GOT3 (cell line): ENCODE measurements around the gene ZNF799.
"Not testable (repeated sequence)": the region's sequence is repeated elsewhere in the genome, so short reads cannot be mapped to it uniquely, and the experiment has no call there.

Experiments used
- DNase-seq: peaks from one replicate; lab custom pipeline; 2025; ENCODE audit warnings: mixed read lengths; lab: John Stamatoyannopoulos, UW

The ZNF799 gene

DNA sequence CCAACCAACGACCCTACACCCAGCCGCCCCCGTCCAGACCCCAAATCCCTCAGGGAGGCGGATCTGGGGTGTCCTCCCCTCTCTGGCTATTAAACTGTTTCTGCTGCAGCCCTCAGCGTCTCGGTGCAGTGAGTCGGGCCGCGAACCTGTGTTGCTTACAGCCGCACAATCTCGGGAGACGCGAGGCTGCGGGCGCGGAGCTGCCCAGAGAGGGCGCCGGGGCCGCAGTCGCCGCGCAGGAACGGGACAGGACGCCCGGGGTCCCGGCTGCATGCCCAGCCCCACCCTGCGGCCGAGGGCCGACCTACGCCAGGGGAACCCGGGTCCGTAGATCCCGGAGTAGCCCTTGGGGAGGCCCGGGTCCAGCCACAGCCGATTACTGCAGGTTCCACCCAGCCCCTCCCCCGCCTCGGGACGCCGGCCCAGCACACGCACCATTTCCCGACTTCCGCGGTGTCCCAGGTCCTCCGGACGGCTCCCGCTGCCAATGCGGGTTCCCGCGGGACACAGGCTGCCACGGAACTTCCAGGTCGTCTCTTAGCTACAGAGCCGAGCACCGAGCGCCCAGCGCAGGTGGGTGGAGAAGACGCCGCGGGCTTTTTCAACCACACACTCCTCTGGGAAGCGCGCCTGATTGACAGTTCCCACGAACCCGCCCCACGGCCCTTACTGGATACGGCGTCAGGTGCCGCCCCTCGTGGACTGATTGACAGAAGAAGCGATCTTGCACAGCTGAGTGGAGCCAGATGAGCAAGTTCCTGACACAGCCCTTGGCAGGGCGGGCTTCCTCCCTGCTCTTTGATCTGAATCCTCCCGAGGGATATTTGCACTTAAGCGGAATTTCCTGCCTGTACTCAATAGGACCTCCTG is at the start of gene ZNF799:
Gene ZNF799, minus strand, starts transcription at position 639 of the 870 bp plus-strand sequence. Its CDS starts 201 bp downstream, at position 438.
- DNase-seq, result peak; percentile 70

DNA sequence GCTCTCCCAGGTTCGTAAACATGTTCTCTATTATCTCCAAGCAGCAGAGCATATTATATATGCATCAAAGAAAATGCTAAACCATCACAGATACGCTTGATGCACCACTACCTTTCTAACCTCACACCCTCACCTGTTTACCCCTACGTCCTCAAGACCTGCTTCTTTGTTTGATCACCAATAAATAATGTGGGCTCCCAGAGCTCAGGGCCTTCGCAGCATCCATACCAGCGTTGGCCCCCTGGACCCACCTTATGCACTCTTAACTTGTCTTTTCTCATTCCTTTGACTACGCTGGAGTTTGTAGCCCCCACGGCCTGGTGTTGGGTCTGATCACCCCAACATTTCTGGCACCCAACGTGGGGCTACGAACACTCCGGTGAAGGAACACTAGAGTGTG is 49.8 kb upstream of the ZNF799 start:
- no peak for DNase-seq

DNA sequence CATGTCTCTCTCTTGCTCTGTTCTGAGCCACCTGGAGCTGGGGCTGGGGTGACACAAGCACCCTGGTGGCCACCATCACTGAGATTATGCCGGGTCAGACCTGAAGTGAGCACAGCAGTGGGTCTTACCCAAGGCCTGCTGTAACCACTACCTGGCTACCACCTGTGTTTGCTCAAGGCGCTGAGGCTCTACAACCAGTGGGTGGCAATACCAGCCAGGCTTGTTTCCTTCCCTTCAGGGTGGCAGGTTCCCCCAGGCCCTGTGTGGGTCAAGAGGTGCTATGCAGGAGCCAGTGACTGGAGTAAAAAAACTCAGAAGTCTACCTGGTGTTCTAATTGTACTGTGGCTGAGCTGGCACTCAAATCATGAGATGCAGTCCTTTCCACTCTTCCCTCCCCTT is 47.7 kb upstream of the ZNF799 start:
- no peak for DNase-seq

DNA sequence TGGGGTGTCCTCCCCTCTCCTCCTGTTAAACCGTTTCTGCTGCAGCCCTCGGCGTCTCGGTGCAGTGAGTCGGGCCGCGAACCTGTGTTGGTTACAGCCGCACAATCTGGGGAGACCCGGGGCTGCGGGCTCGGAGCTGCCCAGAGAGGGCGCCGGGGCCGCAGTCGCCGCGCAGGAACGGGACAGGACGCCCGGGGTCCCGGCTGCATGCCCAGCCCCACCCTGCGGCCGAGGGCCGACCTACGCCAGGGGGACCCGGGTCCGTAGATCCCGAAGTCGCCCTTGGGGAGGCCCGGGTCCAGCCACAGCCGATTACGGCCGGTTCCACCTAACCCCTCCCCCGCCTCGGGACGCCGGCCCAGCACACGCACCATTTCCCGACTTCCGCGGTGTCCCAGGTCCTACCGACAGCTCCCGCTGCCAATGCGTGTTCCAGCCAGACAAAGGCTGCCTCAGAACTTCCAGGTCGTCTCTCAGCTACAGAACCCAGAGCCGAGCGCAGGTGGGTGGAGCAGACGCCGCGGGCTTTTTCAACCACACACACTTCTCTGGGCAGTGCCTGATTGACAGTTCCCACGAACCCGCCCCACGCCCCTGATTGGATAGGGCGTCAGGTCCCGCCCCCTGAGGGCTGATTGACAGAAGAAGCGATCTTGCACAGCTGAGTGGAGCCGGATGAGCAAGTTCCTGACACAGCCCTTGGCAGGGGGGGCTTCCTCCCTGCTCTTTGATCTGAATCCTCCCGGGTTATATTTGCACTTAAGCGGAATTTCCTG is 39.7 kb upstream of the ZNF799 start, which contains the start of gene ZNF443:
Gene ZNF443, minus strand, starts transcription at position 481 of the 776 bp plus-strand sequence. Its CDS starts 107 bp downstream, at position 374.
- DNase-seq, result peak; percentile 87

DNA sequence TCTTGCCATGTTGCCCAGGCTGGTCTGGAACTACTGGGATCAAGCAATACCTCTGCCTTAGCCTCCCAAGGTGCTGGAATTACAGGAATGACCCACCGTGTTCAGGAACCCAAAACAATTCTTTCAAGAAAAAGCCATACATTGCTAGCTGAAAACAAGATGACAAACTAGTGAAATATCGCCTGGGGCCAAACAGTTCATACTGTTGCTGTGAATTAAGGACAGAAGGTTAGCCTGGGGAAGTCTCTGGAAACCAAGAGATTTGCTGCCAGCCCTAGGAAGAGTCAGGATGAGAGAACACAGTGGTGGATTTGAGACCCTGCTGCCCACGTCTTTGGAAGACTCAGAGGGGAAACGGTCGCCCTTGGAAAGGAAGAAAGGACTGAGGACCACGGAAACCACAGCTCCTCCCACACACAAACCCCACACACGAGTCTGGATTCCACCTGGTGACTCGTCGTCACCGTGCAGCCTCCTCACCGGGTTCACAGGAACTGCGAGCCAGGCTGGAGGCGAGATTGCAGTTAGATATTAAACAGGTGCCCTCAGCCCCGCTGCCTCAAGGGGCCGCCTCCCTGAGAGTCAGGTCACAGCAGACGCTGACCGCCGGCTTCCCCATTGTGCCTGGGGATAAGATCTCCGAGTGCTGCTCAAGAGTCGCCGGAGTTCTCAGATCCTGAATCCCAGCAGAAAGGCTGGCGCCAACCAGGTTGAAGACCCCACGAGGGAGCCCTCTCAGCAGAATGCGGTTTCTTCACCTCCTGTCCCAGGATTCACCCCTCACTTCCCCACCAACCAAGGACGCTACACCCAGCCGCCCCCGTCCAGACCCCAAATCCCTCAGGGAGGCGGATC is 38.8 kb upstream of the ZNF799 start:
- DNase-seq, result not testable (repeated sequence)

DNA sequence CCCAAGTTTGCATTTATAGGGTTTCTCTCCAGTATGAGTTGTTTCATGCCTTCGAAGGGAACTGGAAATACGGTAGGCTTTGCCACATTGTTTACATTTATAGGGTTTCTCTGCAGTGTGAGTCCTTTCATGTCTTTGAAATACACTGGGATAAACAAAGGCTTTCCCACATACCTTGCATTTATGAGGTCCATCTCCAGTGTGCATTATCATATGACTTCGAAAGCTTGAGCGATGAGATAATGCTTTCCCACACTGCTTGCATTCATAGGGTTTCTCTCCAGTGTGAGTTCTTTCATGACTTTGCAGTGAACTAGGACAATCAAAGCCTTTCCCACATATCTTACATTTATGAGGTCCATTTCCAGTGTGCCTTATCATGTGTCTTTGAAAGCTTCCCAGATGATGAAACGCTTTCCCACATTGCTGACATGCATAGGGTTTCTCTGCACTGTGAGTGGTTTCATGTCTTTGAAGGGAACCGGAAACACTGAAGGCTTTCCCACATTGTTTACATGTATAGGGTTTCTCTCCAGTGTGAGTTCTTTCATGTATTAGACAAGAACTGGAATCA is 29.7 kb upstream of the ZNF799 start:
- not testable (repeated sequence) for DNase-seq

DNA sequence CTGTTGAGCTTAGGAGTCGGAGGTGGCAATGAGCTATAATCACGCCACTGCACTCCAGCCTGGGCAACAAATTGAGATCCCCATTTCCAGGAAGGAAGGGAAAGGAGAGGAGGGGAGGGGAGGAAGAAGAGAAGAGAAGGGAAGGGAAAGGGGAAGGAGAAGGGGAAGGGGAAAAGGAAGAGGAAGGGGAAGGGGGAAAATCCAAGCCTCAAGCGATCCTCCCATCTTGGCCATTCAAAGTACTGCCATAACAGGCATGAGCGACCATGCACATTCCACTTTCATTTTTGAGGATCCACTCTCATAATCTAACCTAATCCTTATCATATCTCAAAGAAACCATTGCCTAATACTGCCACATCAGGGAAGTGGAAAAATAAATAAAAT is 24.8 kb upstream of the ZNF799 start:
- DNase-seq, result no peak

DNA sequence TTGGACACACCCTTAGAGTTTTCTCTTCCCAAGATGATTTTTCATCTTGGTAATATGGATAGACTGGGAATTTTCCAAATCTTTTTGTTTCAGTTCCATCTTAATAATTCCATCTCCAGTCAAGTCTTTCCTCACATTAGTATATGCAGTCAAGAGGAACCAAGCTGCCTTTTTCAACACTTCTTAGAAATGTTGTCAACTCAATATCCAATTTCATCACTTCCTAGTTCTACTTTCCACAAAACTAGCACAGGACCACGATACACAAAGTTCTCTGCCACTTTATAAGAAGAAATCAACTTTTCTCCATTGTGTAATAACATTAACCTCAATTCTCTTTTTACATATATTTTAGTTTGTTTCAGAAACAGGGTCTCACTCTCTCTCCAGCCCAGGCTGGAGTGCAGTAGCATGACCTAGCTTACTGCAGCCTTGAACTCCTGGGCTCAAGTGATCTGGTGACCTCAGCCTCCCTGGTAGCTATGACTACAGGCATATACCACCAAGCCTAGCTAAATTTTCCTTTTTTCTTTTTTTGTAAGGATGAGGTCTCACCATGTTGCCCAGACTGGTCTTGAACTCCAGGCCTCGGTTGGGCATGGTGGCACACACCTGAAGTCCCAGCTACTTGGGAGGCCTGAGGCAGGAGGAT is 24.3 kb upstream of the ZNF799 start:
- DNase-seq, result no peak

DNA sequence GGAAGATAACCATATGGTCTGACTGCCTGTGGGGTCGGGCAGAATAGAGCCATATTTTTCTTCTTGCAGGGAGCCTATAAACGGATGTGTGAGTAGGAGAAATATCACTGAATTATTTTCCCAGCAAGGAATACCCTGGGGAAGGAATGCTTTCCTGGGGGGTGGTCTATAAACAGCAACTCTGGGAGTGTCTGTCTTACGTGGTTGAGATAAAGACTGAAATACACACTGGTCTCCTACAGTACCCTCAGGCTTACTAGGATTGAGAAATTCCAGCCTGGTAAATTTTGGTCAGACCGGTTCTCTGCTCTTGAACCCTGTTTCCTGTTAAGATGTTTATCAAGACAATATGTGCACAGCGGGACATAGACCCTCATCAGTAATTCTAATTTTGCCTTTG is 16.2 kb upstream of the ZNF799 start:
- DNase-seq, result not testable (repeated sequence)

DNA sequence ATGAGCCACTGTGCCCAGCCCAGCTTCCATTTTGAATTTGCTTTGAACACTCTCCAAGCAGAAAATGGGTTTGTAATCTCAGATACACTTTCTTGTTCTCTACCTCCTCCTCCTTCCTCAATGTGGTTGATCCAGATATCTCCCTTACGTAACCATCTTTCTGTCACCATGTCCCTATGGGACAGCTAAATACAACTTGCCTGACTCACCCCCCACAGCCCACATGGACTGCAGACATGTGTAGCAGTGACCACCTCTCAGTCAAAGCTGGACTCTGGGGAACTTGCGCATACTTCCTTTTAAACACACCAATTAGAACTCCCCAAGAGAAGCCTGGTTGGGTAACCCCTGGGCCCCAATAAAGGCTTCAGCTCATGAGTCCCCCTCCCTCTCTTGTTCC is 10.8 kb upstream of the ZNF799 start:
- no peak for DNase-seq

DNA sequence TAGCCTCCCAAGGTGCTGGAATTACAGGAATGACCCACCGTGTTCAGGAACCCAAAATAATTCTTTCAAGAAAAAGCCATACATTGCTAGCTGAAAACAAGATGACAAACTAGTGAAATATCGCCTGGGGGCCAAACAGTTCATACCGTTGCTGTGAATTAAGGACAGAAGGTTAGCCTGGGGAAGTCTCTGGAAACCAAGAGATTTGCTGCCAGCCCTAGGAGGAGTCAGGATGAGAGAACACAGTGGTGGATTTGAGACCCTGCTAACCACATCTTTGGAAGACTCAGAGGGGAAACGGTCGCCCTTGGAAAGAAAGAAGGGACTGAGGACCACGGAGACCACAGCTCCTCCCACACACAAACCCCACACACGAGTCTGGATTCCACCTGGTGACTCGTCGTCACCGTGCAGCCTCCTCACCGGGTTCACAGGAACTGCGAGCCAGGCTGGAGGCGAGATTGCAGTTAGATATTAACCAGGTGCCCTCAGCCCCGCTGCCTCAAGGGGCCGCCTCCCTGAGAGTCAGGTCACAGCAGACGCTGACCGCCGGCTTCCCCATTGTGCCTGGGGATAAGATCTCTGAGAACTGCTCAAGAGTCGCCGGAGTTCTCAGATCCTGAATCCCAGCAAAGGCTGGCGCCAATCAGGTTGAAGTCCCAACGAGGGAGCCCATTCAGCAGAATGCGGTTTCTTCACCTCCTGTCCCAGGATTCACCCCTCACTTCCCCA is 1.0 kb downstream of the ZNF799 start:
- DNase-seq, result not testable (repeated sequence)

DNA sequence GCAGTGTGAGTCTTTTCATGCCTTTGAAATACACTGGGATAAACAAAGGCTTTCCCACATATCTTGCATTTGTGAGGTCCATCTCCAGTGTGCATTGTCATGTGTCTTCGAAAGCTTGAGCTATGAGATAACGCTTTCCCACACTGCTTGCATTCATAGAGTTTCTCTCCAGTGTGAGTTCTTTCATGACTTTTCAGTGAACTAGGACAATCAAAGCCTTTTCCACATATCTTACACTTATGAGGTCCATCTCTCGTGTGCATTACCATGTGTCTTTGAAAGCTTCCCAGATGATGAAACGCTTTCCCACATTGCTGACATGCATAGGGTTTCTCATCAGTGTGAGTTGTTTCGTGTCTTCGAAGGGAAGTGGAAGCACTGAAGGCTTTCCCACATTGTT is 9.9 kb downstream of the ZNF799 start:
- DNase-seq, result not testable (repeated sequence)

DNA sequence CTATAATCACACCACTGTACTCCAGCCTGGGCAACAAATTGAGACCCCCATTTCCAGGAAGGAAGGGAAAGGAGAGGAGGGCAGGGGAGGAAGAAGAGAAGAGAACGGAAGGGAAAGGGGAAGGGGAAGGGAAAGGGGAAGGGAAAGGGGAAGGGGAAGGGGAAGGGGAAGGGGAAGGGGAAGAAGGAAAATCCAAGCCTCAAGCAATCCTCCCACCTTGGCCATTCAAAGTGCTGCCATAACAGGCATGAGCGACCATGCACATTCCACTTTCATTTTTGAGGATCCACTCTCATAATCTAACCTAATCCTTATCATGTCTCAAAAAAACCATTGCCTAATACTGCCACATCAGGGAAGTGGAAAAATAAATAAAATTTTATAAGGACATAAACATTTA is 14.7 kb downstream of the ZNF799 start:
- not testable (repeated sequence) for DNase-seq

DNA sequence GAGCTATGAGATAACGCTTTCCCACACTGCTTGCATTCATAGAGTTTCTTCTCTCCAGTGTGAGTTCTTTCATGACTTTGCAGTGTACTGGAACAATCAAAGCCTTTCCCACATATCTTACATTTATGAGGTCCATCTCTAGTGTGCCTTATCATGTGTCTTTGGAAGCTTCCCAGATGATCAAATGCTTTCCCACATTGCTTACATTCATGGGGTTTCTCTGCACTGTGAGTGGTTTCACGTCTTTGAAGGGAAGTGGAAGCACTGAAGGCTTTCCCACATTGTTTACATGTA is 20.7 kb downstream of the ZNF799 start:
- no peak for DNase-seq

DNA sequence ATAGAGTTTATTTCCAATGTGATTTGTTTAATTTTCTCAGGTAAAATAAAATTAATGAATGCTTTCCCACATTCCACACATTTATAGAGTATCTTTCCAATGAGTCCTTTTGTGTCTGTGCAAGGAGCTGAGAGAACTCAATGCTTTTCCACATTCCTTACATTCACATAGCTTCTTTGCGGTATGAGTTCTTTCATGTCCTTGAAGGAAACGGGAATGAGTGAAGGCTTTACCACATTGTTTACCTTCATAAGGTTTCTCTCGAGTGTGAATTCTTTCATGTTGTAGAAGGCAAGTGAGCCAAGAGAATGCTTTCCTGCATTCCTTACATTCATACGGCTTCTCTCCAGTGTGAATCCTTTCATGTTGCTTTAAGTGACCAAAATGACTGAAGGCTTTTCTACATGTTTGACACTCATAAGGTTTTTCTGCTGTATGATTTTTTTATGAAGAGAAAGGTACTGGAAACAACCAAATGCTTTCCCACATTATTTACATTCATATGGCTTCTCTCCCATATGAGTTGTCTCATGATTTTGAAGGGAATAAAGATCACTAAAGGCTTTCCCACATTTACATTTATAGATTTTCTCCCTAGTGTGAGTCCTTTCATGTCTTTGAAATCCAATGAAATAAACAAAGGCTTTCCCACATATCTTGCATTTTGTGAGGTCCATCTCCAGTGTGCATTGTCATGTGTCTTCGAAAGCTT is 21.2 kb downstream of the ZNF799 start:
- DNase-seq, result no peak

DNA sequence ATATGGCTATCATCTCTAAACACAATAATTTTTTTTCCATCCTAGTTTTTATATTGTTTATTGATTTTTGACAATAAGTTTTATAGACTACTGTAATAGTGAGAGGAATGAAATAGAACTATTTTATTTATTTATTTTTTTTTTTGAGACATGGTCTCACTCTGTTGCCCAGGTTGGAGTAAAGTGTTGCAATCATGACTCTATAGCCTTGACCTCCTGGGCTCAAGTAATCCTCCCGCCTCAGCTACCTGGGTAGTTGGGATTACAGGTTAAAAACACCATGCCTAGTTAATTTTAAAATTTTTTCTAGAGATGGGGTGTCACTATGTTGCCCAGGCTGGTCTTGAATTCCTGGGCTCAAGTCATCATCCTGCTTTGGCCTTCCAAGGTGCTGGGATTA is 27.0 kb downstream of the ZNF799 start:
- DNase-seq, result no peak

DNA sequence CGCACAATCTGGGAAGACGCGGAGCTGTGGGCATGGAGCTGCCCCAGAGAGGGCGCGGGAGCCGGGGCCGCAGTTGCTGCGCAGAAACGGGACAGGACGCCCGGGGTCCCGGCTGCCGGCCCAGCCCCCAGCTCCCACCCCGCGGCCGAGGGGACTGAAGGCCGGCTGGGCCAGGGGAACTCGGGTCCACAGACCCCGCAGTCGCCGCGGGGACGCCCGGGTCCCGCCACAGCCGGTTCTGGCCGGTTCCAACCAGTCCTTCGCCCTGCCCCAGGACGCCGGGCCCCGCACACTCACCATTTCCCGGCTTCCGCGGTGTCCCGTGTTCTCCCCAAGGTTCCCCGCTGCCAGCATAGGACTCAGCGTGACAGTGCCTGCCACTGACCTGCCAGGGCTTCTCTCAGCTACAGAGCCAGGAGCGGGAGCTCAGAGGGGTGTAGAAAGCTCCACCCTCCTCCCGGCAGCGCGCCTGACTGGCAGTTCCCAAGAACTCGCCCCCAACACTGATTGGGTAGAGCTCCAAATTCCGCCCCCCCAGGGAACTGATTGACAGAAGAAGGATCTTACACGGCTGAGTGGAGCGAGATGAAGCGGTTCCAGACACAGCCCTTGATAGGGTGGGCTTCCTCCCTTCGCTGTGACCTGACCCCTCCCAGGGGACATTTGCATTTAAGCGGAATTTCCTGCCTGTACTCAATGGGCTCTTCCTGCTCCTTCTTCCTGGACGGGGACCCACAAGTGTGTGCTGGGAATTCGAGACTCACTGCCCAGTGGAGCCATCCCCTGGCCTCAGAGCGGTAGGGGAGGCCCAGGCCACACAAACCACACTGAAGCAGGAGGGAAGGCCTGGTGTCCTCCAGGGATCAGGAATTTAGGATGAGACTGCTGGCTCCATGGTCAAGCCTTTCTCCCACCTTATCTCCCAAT is 35.6 kb downstream of the ZNF799 start, which contains the start of gene ZNF442:
Gene ZNF442, minus strand, starts transcription at position 448 of the 927 bp plus-strand sequence. CDS start 2,052 bp downstream, outside the sequence.
- DNase-seq, result peak; percentile 68

DNA sequence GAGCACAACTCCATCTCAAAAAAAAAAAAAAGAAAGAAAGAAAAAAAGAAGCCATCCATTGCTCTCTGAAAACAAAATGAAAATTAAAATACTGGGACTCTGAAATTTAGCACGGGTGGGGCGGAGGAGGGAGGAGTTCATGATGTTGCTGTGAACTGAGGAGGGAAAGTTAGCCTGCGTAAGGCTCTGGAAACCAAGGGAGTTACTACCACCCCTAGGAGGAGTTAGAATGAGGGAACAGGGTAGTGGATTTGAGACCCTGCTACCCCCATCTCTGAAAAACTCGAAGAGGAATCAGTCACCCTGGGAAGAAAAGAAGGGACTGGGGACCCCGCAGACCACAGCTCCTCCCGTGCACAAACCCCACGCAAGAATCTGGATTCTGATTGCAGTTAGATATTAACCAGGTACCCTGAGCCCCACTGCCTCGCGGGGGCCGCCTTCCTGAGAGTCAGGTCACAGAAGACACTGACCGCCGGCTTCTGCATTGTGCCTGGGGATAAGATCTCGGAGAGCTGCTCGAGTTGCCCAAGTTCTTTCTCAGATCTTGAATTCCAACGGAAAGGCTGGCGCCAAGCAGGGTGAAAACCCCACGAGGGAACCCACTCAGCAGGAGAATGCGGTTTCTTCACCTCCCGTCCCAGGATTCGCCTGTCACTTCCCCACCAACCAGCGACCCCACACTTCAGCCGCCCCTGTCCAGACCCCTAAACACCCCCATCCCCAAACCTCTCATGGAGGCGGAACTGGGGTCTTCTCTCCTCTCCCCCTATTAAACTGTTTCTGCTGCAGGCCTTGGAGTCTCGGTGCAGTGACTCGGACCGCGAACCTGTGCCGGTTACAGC is 36.5 kb downstream of the ZNF799 start:
- DNase-seq, result no peak
